Smooth muscle cell (in vitro differentiated cells): ENCODE measurements around the gene CBY2. TPM values are rescaled to one million over a fixed set of nuclear protein-coding genes. Genes with fewer than 3 reads are reported as not detected.

Experiments used
- DNase-seq: peaks from one replicate; lab custom pipeline; 2025; ENCODE audit not compliant: unreplicated experiment; lab: John Stamatoyannopoulos, UW
- H2AFZ ChIP-seq: fragments of 200-600 bp; sonication (generic); 2 replicates; pipeline ENCODE4 v1.6.0; 2016; ENCODE audit warnings: antibody characterized with exemption, low read depth, mild to moderate bottlenecking
- H3F3A ChIP-seq: fragments of 200-600 bp; sonication (generic); 2 replicates; pipeline ENCODE4 v1.6.0; 2017; ENCODE audit warnings: antibody characterized with exemption, low read depth
- H3K27ac ChIP-seq: fragments of 200-600 bp; sonication (generic); 2 replicates; pipeline ENCODE4 v1.5.1; 2016; ENCODE audit warnings: low read depth, mild to moderate bottlenecking
- H3K27me3 ChIP-seq: fragments of 200-600 bp; sonication (generic); 2 replicates; pipeline ENCODE4 v1.6.1; 2016; ENCODE audit warnings: low read depth, mild to moderate bottlenecking
- H3K36me3 ChIP-seq: fragments of 200-600 bp; sonication (generic); 2 replicates; pipeline ENCODE4 v1.5.1; 2016; ENCODE audit warnings: low read depth
- H3K4me1 ChIP-seq: fragments of 200-600 bp; sonication (generic); 2 replicates; pipeline ENCODE4 v1.5.1; 2016; ENCODE audit warnings: low read depth
- H3K4me2 ChIP-seq: fragments of 200-600 bp; sonication (generic); 2 replicates; pipeline ENCODE4 v1.6.0; 2016; ENCODE audit warnings: mild to moderate bottlenecking
- H3K4me3 ChIP-seq: fragments of 200-600 bp; sonication (generic); 2 replicates; pipeline ENCODE4 v1.5.1; 2016; ENCODE audit warnings: mild to moderate bottlenecking
- H3K79me2 ChIP-seq: fragments of 200-600 bp; sonication (generic); 2 replicates; pipeline ENCODE4 v1.6.0; 2016; ENCODE audit warnings: low read depth, mild to moderate bottlenecking
- H3K9ac ChIP-seq: fragments of 200-600 bp; sonication (generic); 2 replicates; pipeline ENCODE4 v1.6.0; 2016; ENCODE audit warnings: low read depth
- H3K9me3 ChIP-seq: fragments of 200-600 bp; sonication (generic); replicated peaks from 2 replicates; pipeline ENCODE4 v1.5.1; 2016; ENCODE audit warnings: low read depth
- H4K20me1 ChIP-seq: fragments of 200-600 bp; sonication (generic); 2 replicates; pipeline ENCODE4 v1.6.0; 2016; ENCODE audit warnings: low read depth
- WGBS: methylation state at CpG from one replicate; pipeline ENCODE4 v1.1.7; 2016; ENCODE audit warnings: low lambda C conversion rate; 5-methylcytosine and 5-hydroxymethylcytosine counted together
- polyA plus RNA-seq: library from polyadenylated mRNA; unstranded; fragments of >200 nt; fragmentation: Nextera tagmentation; extraction: Ambion mirVana; gene quantifications from 2 replicates; pipeline ENCODE4 v1.2.1, GENCODE V29; 2016
- total RNA-seq: library from RNA; depleted of rRNA; stranded (reverse); fragments of >200 nt; gene quantifications from 2 replicates; pipeline ENCODE4 v1.2.3, GENCODE V29; 2014
- TF ChIP-seq, protein P1 (sequence below): fragments of 200-600 bp; sonication (generic); IDR thresholded peaks from 2 replicates; pipeline ENCODE4 v1.5.1; 2017; ENCODE audit warnings: borderline replicate concordance, mild to moderate bottlenecking, antibody characterized with exemption; ENCODE audit not compliant: insufficient read depth, poor library complexity, severe bottlenecking

CBY2 gene
- total and polyA plus RNA-seq, 2 experiments from 2014 or later: not detected

DNA sequence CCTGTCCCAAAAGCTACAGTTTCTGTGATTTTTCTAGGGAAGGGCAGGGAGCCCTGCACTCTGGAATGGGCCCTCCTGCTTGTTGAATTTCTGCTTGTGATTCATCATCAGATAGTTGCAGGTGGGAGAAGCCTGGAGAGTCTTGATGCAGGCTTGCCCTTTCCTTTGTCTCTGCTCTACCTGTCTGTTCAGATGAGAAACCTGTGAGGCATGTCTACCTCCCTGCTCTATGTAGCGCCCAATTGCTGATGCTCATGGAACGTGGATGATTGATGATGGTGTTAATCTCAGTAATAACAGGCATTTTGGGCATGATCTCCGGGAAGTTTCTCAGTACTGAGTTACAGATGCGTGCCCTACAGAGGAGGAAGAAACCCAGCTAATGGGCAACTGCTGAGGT is 10.9 kb upstream of the CBY2 start:
- Histone ChIP-seq H3K27ac (no peak overlapping the region), H3K4me3 (no peak overlapping the region), H3K9me3 (no peaks in the 10 kb centered on the region), H3K27me3 (peaks cover 11% of the 10 kb centered on the region), H3K9ac (no peak overlapping the region), H3K79me2 (no peaks in the 10 kb centered on the region), H3F3A (no peaks in the 10 kb centered on the region), H3K4me2 (no peak overlapping the region), H3K36me3 (no peaks in the 10 kb centered on the region), H3K4me1 (no peaks in the 10 kb centered on the region), H4K20me1 (no peaks in the 10 kb centered on the region), H2AFZ (no peak overlapping the region)
- WGBS: 92% methylated on average over 4 of the region's 4 CpGs
- TF ChIP-seq, protein P1, sequence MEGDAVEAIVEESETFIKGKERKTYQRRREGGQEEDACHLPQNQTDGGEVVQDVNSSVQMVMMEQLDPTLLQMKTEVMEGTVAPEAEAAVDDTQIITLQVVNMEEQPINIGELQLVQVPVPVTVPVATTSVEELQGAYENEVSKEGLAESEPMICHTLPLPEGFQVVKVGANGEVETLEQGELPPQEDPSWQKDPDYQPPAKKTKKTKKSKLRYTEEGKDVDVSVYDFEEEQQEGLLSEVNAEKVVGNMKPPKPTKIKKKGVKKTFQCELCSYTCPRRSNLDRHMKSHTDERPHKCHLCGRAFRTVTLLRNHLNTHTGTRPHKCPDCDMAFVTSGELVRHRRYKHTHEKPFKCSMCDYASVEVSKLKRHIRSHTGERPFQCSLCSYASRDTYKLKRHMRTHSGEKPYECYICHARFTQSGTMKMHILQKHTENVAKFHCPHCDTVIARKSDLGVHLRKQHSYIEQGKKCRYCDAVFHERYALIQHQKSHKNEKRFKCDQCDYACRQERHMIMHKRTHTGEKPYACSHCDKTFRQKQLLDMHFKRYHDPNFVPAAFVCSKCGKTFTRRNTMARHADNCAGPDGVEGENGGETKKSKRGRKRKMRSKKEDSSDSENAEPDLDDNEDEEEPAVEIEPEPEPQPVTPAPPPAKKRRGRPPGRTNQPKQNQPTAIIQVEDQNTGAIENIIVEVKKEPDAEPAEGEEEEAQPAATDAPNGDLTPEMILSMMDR: no peak
- DNase-seq: no peak

DNA sequence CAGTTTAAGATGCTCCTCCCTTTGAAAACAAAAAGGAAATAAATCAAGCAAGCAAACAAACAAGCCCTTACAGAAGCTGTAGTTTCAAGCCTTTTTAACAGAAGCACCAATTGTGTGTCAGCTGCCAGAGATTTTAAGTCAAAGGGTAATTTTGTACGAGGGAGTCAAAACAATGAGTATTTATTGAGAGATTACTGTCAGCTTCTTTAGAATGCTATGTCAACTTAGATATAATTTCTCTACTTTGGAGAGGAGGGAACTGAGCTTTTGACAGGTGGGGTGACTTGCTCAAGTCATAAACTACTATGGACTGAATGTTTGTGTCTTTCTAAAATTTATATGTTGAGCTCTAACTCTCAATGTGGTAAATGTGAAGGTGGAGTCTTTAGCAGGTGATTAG is 10.5 kb upstream of the CBY2 start:
- no peak overlapping the region for H3K4me3 ChIP-seq
- H2AFZ ChIP-seq: no peak overlapping the region
- TF ChIP-seq, protein P1: no peak
- H3K9ac ChIP-seq: no peak overlapping the region
- no peak for DNase-seq
- H3K4me2 ChIP-seq: no peak overlapping the region
- no peaks in the 10 kb centered on the region for H3F3A ChIP-seq
- WGBS: 77% methylated on average over 1 of the region's 1 CpG
- H3K27me3 ChIP-seq: peaks cover 11% of the 10 kb centered on the region
- H3K27ac ChIP-seq: no peak overlapping the region
- no peaks in the 10 kb centered on the region for H4K20me1 ChIP-seq
- no peaks in the 10 kb centered on the region for H3K9me3 ChIP-seq
- H3K4me1 ChIP-seq: no peaks in the 10 kb centered on the region
- H3K36me3 ChIP-seq: no peaks in the 10 kb centered on the region
- H3K79me2 ChIP-seq: no peaks in the 10 kb centered on the region

DNA sequence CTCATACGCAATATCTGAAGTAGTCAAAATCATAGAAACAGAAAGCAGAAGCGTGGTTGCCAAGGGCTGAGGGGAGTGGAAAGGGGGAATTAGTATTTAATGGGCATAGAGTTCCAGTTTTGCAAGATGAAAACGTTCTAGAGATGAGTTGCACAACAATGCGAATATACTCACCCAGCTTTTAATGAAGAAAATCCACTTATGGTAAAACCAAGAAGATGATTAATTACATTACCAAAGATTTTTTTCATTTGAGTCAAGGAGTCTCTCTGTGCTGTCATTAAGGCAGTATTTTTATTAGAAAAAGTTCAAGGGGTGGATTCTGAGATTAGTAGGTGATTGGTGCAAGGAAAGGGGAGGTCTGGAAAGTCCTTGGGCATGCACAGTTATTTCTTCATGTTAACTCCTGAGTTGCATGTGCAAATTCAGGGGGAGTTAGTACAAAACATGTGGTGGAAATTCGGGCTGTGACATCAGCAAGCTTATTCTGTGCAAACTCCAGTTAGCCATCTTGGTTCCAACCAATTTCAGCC is 6.9 kb upstream of the CBY2 start:
- no peak overlapping the region for H3K4me3 ChIP-seq
- no peaks in the 10 kb centered on the region for H3K9me3 ChIP-seq
- H3K4me2 ChIP-seq: no peak overlapping the region
- 85% methylated on average over 5 of the region's 5 CpGs for WGBS
- H3K27me3 ChIP-seq: peaks cover 6% of the 10 kb centered on the region
- no peaks in the 10 kb centered on the region for H4K20me1 ChIP-seq
- H3F3A ChIP-seq: no peaks in the 10 kb centered on the region
- no peaks in the 10 kb centered on the region for H3K79me2 ChIP-seq
- H3K27ac ChIP-seq: no peak overlapping the region
- H3K4me1 ChIP-seq: no peaks in the 10 kb centered on the region
- H2AFZ ChIP-seq: no peak overlapping the region
- no peak for DNase-seq
- no peak overlapping the region for H3K9ac ChIP-seq
- no peaks in the 10 kb centered on the region for H3K36me3 ChIP-seq
- TF ChIP-seq, protein P1: no peak

DNA sequence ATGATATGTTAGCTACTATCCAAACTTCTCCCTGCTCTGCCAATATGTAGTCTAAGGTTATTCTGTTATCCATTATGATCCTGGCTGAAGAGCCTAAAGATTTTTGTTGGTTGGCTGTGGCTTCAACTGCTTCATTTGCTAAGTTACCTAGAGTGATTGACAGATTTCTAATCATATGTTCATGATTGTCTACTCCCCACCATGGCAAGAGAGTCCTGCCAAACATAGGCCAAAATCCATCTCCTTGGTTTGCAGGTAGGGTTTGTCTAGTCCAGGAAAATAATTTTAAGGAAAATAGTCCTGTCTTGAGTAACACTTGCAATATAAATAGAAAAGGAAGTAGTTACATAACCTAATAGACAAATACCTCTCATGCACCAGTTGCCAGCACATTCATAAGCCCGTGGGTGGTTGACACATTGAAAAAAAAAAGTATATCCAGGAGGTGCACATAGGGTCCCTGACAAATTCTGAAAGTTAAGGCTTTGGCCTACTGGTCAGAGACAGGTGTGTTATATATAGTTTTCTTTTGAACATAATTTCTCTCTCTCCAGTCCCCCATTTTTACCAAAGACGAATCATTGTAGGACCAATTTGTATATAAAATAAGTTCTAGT is 5.4 kb upstream of the CBY2 start:
- peaks cover 12% of the 10 kb centered on the region for H3K27me3 ChIP-seq
- no peak overlapping the region for H3K9ac ChIP-seq
- H3K4me1 ChIP-seq: no peaks in the 10 kb centered on the region
- TF ChIP-seq, protein P1: no peak
- no peaks in the 10 kb centered on the region for H3K9me3 ChIP-seq
- H3F3A ChIP-seq: no peaks in the 10 kb centered on the region
- no peak overlapping the region for H3K4me2 ChIP-seq
- DNase-seq: no peak
- H2AFZ ChIP-seq: no peak overlapping the region
- no peak overlapping the region for H3K4me3 ChIP-seq
- no peaks in the 10 kb centered on the region for H3K36me3 ChIP-seq
- no peak overlapping the region for H3K27ac ChIP-seq
- H3K79me2 ChIP-seq: no peaks in the 10 kb centered on the region
- 92% methylated on average over 2 of the region's 2 CpGs for WGBS
- H4K20me1 ChIP-seq: no peaks in the 10 kb centered on the region
